SK-MEL-5 (cell line): ENCODE data around the gene CDK6. TPM values are rescaled to one million over a fixed set of nuclear protein-coding genes. Genes with fewer than 3 reads are reported as not detected.
A peak's percentile ranks its signal among the peaks of the same experiment; 100 is the strongest.
"Not testable (repeated sequence)": the region's sequence is repeated elsewhere in the genome, so short reads cannot be mapped to it uniquely, and the experiment has no call there.

Experiments
- DNase-seq: peaks from one replicate; pipeline ENCODE4 v3.0.0-alpha.2; 2016; ENCODE audit warnings: low read depth, low spot score
- in situ Hi-C: cut with HindIII; loops from 2 replicates; pipeline ENCODE4 v1.10.0; 2016; ENCODE audit warnings: low sequenced_read_pairs, high pct_unique_total_duplicates, low pct_unique_long_range_greater_than_20kb
- total RNA-seq: library from RNA; depleted of rRNA; stranded (reverse); fragments of >200 nt; shearing (Covaris generic); gene quantifications from 2 replicates; pipeline ENCODE4 v1.2.3, GENCODE V29; 2014

CDK6 gene
- total RNA-seq, 1 experiment from 2014 or later = 26.9 TPM

DNA sequence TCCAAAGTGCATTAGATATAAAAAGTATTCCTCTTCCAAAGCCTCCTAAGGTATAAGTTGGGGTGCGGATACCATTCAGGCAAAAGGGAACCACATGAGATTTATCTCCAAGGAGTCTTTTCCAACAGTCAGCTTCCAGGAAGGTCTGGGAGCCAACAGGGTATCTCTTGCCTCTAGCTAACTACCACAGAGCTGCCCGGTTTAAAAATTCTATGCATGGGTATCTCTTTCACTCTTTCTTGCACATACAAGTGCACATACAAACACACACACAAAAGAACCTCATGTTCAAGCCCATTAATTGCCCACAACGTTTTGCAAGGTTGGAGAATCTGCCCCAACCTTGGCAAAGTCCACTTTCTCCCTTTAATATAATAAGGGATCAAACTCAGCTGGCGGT lies 80.7 kb downstream of the CDK6 start:
- no peak for DNase-seq
- in situ Hi-C loops = no loop called here

DNA sequence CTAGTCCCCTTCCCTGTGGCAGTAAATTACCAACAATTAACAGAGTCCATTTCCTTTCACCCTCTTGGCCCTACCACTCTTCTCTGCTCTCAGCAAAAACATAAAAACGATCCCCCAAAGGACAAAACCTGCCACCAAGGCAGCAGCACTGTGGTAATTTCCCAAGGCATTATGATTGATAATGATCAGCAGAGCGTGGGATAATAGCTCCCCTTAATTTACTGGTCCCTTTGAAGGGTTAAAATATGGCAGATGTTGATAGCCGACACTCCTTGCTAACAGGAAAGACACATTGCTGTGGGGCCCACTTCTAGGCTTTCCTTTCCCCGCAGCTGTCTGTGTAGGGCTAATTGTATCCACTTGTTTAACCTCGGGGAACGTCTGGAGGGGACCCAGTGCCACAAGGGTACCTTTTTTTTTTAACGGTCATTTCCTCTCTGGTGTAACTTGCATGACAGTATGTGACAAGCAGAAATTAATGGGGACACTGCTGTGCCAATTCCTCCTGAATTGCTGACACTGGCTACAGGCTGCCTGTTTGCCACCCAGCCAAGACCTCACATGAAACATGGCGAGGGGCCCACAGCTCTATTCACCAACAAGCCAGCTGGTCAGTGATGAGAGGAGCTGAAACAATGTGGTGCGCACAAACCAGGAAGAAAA lies 81.3 kb downstream of the CDK6 start:
- DNase-seq = no peak
- in situ Hi-C loops = no loop called here

DNA sequence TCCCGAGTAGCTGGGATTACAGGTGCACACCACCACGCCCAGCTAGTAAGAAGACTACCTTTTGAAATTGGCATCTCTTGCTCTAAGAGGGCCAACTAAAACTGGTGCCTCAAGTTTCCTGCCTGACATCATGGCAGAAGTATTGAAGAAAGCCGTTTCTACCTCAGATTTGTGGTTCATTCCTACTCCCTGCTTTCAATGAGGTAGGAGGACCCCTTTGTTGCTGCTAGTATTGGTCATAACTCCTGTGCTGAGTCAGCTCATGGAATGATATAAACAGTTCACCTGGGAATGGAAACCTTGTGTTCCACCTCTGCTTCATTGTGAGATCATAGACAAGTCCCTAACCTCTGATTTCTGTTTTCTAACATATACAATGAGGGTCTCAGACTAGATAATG lies 82.8 kb downstream of the CDK6 start:
- in situ Hi-C loops = no loop called here
- DNase-seq = no peak

DNA sequence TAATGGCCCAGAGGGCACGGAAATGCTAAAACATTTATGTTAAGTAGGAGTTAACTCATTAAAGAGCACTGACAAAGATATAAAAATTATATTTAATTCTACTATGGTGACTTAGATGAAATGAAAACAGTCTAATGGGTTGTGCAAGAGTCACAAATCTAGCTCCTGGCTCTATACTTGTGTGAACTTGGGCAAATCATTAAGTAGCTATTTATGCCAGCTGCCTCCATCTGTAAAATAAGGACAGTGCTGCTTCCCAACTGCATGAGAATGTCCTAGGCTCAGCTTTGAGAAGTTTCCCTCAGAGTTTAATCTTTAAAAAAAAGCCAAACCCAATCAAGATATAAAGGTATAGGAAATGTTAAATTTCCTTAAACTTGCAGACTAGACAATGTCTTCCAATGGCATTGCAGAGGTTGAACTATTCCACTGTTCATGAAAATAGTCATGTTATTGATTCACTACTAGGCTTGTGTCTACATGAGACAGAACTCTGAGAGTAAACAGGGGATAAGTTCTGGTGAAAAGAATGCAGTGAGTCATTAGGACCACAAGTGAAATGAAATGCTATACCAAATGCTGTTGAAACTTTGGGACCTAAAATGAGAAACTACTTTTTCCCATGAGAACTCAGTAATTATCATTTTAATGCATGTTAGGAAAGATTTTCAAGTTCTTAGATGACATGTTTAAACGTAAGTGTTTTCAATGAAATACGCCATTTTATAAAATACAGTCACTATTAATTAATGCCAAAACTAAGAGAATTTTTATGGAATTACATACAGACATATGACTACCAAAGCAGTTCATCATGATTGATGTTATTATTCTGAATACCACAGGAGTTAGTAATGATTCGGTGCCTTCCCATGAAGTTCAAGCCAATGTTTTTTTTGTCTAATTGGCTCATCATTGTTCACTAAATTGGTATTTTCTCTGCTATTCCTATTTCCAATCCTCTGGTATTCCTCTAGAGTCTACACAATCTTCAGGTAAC lies 84.2 kb downstream of the CDK6 start:
- in situ Hi-C loops = no loop called here
- DNase-seq = peak; percentile 21

DNA sequence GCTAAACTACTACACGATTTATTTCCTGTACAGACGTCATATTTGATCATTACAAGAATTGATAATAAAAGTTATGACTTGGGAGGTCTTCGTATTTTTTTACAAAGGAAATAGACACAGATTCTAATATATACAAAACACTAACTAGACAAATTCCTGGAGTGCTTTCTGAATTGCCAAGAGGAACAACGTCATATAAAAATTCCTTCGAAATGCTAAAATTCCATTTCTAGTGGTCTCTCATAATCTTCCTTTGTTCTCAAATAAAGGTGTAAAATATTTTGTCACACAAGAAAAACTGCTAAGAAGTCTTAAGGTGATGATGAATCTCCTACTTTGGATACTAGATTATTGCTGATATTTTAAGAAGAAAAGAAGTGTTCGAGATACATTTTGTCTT lies 85.4 kb downstream of the CDK6 start:
- DNase-seq = no peak
- in situ Hi-C loops = no loop called here

DNA sequence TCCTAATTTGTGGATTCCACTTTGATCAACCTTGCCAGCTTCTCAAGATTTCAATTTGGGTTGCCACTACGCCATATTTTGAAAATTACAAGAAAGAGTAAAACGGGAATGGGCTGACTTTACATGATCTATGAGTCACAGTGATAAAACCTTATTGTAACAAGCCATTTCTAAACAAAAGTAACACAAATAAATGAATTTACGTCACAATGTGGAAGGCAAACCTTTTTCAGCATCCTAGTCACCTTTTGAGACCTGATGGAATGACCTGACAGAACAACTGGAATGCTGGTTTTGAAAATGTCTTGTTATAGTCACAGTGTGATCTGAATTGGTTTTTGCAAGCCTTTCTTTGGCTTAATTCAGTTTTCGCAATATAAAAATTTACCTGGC lies 85.9 kb downstream of the CDK6 start:
- in situ Hi-C loops = no loop called here
- DNase-seq = no peak

DNA sequence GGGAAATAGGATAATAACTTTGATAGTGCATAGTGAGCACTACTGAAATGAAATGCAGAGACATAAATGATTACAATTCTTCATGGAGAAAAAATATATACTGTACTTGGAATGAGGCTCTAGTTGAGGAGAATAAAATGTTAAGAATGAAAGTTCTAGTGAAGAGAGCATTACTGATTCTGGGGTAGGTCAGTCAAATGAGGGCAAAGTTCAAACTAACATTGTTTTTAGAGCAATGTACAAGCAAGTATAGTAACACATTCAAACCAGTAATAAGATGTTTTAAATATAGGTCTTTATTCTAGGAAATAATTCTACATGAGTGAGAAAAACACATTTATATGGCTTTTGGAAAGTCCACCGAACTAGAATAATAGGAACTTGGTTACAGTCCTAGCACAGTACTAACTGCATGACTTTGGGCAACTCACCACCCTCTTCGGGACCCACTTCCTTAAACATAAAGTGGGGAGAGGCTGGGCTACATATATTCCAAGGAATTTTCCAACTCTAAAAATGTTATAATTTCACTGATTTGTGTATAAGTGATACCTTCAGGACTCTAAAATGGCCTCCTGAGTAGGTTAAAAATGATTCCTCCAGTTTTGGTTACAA lies 86.4 kb downstream of the CDK6 start:
- DNase-seq = no peak
- in situ Hi-C loops = no loop called here

DNA sequence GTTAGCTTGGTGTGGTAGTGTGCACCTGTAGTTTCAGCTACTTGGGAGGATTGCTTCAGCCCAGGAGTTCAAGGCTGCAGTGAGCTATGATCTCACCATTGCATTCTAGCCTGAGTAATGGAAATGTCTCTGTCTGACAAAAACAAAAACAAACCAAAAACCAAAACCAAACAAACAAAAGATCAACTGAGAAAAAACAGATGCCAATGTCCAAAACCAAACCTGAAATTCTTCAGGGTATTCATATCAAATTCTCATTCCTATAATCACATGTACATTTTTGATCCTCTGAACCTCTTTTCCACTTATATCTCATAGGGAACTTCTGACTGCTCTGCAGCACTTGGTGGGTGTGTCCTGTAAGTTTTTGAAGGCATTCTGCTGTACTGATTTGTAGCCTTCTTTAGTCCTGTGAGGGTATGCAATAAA lies 87.0 kb downstream of the CDK6 start:
- DNase-seq = no peak
- in situ Hi-C loops = no loop called here

DNA sequence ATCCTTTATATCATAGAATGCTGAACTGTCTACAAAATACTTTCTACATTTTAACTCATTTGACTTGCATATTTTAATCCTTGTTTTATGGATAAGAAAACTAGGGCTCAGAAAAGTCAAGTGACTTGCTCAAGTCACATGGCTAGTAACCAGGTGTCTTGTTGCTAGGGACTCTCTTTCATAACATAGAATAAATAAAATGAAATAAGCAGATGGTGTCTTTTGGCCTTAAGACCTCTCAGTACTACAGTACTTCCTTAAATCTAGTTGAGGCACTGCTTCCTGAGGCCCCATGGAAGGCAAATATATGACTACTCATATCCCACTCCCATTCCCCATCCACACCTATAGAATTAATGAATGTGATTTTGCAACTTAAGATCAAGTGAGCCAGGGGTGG lies 87.9 kb downstream of the CDK6 start:
- DNase-seq = no peak
- in situ Hi-C loops = no loop called here

DNA sequence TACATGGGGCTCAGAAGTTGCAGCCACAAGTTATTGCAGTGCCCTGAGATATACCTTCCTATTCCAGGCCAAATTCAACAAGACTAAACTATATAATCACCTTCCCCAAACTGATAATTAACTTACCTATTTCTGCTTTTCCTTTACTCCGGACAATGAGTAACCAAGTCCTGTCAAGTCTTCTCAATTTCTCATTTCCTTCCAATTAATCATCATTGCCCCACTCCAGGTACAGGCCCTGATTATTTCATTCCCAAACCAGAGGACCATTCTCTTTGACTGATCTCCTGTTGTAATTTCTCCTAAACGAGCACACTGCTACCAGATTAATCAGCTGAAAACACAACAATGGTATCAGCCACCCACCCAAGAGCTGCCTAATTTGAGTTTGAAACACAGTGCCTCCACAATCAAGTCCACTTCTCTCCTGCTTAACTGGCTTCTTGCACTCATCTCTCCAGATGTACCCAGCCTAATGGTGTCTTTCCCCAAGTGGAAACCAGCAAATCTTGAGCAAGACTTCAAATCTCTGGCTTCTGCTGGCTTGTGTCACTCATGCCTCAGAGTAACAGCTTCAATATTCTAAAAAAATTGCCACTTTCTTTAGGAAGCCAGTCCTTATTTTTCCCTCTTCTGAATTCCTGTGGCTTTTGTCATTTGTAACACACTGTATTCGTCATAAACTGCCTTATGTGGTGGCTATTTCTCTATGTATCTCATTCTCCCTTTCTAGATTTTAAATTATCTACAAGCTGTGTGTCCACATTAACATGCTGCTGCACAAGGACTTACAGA lies 89.1 kb downstream of the CDK6 start:
- DNase-seq = no peak

DNA sequence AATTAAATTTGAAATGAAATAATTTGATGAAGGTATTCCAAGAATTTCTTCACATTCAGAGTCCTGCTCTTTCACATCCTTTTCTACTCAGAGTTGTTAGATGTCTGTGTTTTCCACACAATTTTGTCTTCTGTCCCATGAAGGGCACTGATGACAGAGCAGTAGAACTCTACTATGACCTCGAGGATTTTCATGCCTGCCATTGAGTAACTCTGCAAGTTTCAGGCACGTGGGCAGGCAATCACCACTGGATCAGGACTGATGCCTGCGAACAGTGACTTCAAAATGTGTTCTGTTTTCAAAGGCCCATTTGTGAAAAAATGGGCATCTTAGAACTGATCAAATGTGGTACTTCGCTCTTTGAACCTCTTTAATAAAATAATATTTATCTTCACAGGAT lies 91.1 kb downstream of the CDK6 start:
- DNase-seq = no peak
- in situ Hi-C loops = no loop called here

More for the DNA sequence above, 89.1 kb downstream of the CDK6 start:
- in situ Hi-C loops = no loop called here

DNA sequence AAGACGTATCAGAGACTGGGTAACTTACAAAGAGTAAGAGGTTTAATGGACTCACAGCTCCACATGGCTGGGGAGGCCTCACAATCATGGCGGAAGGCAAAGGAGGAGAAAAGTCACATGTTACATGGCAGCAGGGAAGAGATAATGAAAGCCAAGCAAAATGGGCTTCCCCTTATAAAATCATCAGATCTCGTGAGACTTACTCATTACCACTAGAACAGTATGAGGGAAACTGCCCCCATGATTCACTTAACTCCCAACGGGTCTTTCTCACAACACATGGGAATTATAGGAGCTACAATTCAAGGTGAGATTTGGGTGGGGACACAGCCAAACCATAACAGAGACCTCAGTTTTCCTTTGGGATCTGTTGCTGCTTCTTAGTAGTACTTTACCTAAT lies 92.2 kb downstream of the CDK6 start:
- in situ Hi-C loops, DNase-seq: not testable (repeated sequence)

DNA sequence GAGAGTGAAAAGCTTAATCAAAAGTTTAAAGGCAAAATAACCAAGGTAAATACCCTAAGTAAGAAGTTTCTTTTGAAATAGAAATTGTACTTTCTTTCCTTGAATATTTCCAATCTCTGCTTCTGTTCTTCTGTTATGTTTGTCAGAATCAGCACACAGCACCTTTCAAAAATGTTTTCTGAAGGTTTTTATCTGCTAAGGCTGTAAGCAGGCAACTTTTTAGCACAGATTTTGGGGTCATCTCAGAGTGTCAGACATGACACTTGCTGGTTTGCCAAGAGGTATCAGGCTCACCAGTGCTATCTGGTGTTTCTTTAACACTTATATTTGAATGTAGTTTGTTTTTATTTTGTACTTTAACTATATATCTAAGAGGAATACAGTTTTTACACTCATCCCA lies 94.2 kb downstream of the CDK6 start:
- in situ Hi-C loops = no loop called here
- DNase-seq = no peak

DNA sequence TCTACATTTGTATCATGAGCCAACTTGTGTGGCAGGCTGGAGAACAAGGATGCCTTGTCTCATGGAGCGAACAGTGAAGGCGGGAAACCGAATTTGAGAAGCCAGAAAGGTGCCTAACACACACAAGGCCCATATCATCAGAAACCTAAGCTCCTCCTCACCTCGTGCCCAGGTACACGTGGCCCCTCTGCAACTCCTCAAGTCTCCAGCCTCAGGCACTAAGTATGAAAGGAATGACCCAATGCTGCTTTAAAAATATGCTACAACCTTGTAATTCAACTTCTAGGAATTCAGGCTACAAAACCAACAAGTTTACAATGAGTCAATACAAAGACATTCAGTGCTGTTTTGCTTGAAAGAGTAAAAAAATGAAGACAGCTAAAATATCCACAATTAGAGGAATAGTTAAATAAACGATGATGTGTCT lies 95.7 kb downstream of the CDK6 start:
- peak; percentile 42 for DNase-seq
- in situ Hi-C loops = no loop called here

DNA sequence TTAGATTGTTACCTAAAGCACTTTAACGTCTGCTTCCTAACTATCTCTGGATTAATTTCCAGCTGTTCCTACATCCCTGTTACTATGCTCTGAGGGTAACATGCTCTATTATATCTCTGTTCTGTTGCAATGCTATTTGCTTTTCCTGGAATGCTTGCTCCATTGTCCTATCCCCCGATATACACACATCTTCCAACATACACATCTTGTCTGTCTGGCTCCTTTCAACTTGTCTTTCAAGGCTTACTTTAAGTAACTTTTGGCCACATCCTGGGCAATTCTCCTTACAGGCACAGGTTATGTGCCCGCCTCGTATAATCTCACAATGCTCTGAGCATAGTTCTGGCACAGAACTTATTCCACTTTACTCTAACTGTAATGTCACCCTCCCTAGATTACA lies 96.2 kb downstream of the CDK6 start:
- in situ Hi-C loops = no loop called here
- DNase-seq = no peak

DNA sequence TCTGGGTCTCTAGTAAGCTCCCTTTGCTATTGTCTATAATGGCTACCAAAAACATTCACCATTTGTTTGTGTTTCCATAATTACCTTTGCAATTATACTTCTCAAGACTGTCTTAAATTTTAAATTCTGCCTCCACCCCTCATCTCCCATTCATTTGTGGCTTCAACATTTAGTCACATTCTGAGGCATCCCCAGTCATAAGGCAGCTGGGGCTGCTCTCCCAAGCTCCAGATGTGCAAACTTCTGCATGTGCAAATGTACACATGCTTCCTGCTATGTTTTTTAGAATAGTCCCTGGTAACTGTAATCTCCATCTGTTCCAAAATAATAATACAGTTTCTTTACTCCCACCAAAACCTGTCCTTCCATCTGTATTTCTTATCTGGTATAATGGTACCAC lies 97.3 kb downstream of the CDK6 start:
- in situ Hi-C loops = no loop called here

DNA sequence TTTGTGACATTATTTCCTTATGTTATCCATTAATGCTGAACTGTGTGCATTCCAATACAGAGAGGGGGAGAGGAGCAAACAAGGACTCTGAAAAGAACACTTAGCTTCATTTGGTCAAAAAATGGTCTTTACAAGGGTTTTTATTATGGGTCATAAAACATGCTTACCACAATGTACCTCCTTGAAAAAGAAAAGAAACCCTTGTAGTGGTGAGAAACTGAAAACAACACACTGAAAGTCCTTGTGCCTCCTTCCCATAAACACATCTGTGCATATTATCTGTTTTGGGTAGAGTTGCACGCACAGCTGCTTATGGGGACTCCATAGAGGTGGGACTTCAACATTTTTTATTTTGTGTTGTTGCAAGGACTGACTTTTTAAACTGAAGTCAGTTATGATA lies 98.7 kb downstream of the CDK6 start:
- DNase-seq = peak; percentile 58

More for the DNA sequence above, 97.3 kb downstream of the CDK6 start:
- no peak for DNase-seq

DNA sequence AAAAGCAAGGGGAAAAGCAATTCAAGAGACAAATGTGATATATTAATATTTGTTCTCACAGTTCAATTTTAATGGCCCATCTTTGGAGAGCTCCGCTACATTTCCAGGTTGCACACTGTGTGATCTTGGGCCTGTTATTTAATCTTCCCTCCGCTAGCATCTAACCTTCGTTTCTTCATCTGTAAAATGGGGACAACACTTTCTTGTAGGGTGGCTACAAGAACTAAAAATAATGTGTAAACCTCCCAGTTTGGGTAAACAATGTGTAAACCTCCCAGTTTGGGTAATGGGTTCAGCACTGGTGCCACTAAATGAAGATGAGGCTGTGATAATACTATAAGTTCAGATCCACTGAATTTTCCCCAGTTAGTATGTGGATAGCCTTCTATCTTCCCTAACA lies 99.5 kb downstream of the CDK6 start:
- in situ Hi-C loops = no loop called here
- DNase-seq = no peak

More for the DNA sequence above, 98.7 kb downstream of the CDK6 start:
- in situ Hi-C loops = no loop called here
